HEK293T (cell line): ENCODE results near the gene DUSP22.

Source experiments
- ELF4 ChIP-seq: fragments of 450-650 bp; IDR thresholded peaks from 2 replicates; pipeline ENCODE4 v1.6.1; 2017; ENCODE audit warnings: antibody characterized with exemption
- NFRKB ChIP-seq: fragments of 450-650 bp; IDR thresholded peaks from 2 replicates; pipeline ENCODE4 v1.6.1; 2016; ENCODE audit warnings: mild to moderate bottlenecking, moderate library complexity
- SP1 ChIP-seq: fragments of 450-650 bp; IDR thresholded peaks from 2 replicates; pipeline ENCODE4 v1.6.1; 2017

DNA sequence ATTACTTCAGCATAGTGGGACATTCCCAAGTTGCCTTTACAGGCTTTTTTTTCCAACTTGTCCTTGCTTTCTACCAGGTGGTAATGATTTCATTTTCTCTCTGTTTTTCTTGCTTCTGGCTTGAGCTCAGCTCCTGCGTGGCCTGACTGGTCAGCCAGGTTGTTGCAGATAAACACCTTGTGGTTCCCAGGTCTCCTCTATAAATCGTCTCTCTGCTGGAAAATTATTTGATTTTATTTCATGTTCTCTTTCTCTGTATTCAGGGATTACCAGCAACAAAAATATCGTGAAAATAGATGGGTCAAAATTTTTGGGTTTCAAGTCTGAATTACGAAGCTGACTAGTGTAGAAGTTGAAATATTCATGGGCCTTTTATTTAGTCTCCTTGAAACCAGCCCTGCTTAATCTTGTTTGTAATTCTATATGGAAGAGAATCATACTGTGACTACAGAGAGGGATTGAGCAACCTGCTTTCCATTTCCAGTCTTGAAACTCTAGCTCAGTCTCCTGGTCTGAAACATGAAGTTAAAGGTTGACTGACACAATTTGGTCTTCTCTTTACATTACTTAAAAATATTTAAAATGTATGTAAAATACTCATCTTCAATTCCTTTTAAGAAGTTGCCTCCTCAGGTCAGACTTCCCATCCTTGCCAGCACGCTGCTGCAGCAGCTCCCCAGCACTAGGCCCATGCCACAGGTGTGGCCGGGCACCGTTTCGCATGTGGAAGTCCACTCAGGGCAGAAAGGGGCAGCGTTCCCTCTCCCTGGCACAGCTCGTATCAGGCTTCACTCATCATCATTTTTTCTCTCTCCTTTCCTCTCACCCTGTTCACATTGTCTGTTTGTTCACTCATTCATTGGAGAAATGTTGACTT lies 7.1 kb downstream of the DUSP22 start:
- TF ChIP-seq ELF4 (no peak), SP1 (no peak), NFRKB (no peak)
